Measurements from ENCODE around the gene SPINT2. TPM values are rescaled to one million over a fixed set of nuclear protein-coding genes. Genes with fewer than 3 reads are reported as not detected.

SPINT2 gene
- total and polyA plus RNA-seq, 2 donors (not counting 1 experiment from before 2014, with no cell fraction given) = 50.0 to 70.0 TPM

- Histone ChIP-seq H3K9me3 (ENCODE audit: control extremely low read depth in 1 of 3, control insufficient read depth in 2 of 3, insufficient read depth in 1 of 3, low read length in 2 of 3) (no peaks in the 10 kb centered on the region), H3K4me3 (ENCODE audit: control extremely low read depth in 1 of 5, extremely low read depth in 1 of 5, insufficient read depth in 1 of 5, low read depth in 2 of 5, low read length in 4 of 5) (peak overlapping the region; percentile 19 to 87 (median 70)), H3K79me2 (ENCODE audit: control insufficient read depth, insufficient read depth, low read length) (peaks cover 51% of the 10 kb centered on the region), H4K20me1 (ENCODE audit: control insufficient read depth, insufficient read depth, low read length, poor library complexity, severe bottlenecking) (peaks cover 6% of the 10 kb centered on the region), H3K4me2 (replicated peaks; ENCODE audit: low read depth, low read length, poor library complexity, severe bottlenecking) (peak overlapping the region; percentile 87), H3K36me3 (replicated peaks in 1 of 2; ENCODE audit: control extremely low read depth in 1 of 2, control insufficient read depth in 1 of 2, extremely low read depth in 1 of 2, insufficient read depth in 2 of 2, low read length in 1 of 2) (no peaks in the 10 kb centered on the region), H3K4me1 (ENCODE audit: control insufficient read depth in 2 of 2, insufficient read depth in 2 of 2, low read length in 2 of 2) (peaks cover 20 to 26% of the 10 kb centered on the region in 2 donors), H3K9ac (ENCODE audit: low read length) (peak overlapping the region; percentile 84), H3K27ac (ENCODE audit: low read length in 2 of 2) (peak overlapping the region; percentile 83 to 98), H2AFZ (ENCODE audit: insufficient read depth, low read depth, low read length, poor library complexity, severe bottlenecking) (peak overlapping the region; percentile 84), H3K27me3 (replicated peaks in 1 of 4; ENCODE audit: control extremely low read depth in 1 of 4, control insufficient read depth in 3 of 4, insufficient read depth in 4 of 4, low read length in 3 of 4) (no peaks in the 10 kb centered on the region)
- ChIA-PET CTCF (interaction anchor here (0.6 to 3.2 kb wide), 10 partner anchors 10 to 362 kb away, joined by 3 to 23 read pairs (median 5); partner anchors contain the start of genes CATSPERG and PSMD8), POLR2A (interaction anchor here (0.6 to 2.5 kb wide), 4 partner anchors 10 to 53 kb away, joined by 9 to 13 read pairs (median 10); partner anchors contain the start of gene PPP1R14A)
- Mint-ChIP-seq H3K9me3 (ENCODE audit: insufficient read depth) (no peaks in the 10 kb centered on the region), H3K4me1 (peaks cover 41% of the 10 kb centered on the region), H3K4me3 (peak overlapping the region; percentile 98), H3K27me3 (no peaks in the 10 kb centered on the region), H3K27ac (peak overlapping the region; percentile 96)
- WGBS (ENCODE audit: insufficient coverage) = 12% methylated on average over 12 of the region's 14 CpGs
- TF ChIP-seq CTCF (IDR thresholded peaks at IDR 0.05) = no peak
- peak; percentile 66 for DNase-seq
- no peak for ATAC-seq (ENCODE audit: low read depth)
- intact Hi-C loops (cut with micrococcal nuclease) = no loop called here
Measured at GRCh38 chr19:38265213-38265861, 964 bp downstream of the SPINT2 start.

- peak overlapping the region; percentile 83 to 98 for H3K27ac ChIP-seq (ENCODE audit: low read length in 2 of 2)
- H3K27me3 ChIP-seq (replicated peaks in 1 of 4; ENCODE audit: control extremely low read depth in 1 of 4, control insufficient read depth in 3 of 4, insufficient read depth in 4 of 4, low read length in 3 of 4) = no peaks in the 10 kb centered on the region
- no peak for DNase-seq
- WGBS (ENCODE audit: insufficient coverage) = 98% methylated on average over 9 of the region's 12 CpGs
- peak overlapping the region; percentile 87 for H3K4me2 ChIP-seq (replicated peaks; ENCODE audit: low read depth, low read length, poor library complexity, severe bottlenecking)
- intact Hi-C loops (cut with micrococcal nuclease) = no loop called here
- H3K9ac ChIP-seq (ENCODE audit: low read length) = no peak overlapping the region
- TF ChIP-seq CTCF (IDR thresholded peaks at IDR 0.05) (no peak), EZH2 (IDR thresholded peaks at IDR 0.05; ENCODE audit: borderline replicate concordance, insufficient read depth, low read depth, low read length, poor library complexity, severe bottlenecking) (no peak)
- H3K4me3 ChIP-seq (ENCODE audit: control extremely low read depth in 1 of 5, extremely low read depth in 1 of 5, insufficient read depth in 1 of 5, low read depth in 2 of 5, low read length in 4 of 5) = peak overlapping the region in 1 of 5 experiments; percentile 67
- peaks cover 42% of the 10 kb centered on the region for H3K4me1 Mint-ChIP-seq
- peaks cover 20 to 26% of the 10 kb centered on the region in 2 donors for H3K4me1 ChIP-seq (ENCODE audit: control insufficient read depth in 2 of 2, insufficient read depth in 2 of 2, low read length in 2 of 2)
- ChIA-PET POLR2A (interaction anchor here (0.6 to 2.5 kb wide), 3 partner anchors 11 to 96 kb away, joined by 3 to 13 read pairs (median 4); partner anchors contain the start of gene PPP1R14A), CTCF (interaction anchor here (0.6 to 3.2 kb wide), 9 partner anchors 10 to 363 kb away, joined by 3 to 23 read pairs (median 5); partner anchors contain the start of genes CATSPERG, FAM98C and PSMD8)
- ATAC-seq (ENCODE audit: low read depth) = no peak
- no peaks in the 10 kb centered on the region for H3K36me3 ChIP-seq (replicated peaks in 1 of 2; ENCODE audit: control extremely low read depth in 1 of 2, control insufficient read depth in 1 of 2, extremely low read depth in 1 of 2, insufficient read depth in 2 of 2, low read length in 1 of 2)
- H3K79me2 ChIP-seq (ENCODE audit: control insufficient read depth, insufficient read depth, low read length) = peaks cover 58% of the 10 kb centered on the region
- no peak overlapping the region for H2AFZ ChIP-seq (ENCODE audit: insufficient read depth, low read depth, low read length, poor library complexity, severe bottlenecking)
- H3K27me3 Mint-ChIP-seq = no peaks in the 10 kb centered on the region
- H3K4me3 Mint-ChIP-seq = no peak overlapping the region
- no peaks in the 10 kb centered on the region for H3K9me3 ChIP-seq (ENCODE audit: control extremely low read depth in 1 of 3, control insufficient read depth in 2 of 3, insufficient read depth in 1 of 3, low read length in 2 of 3)
- H3K9me3 Mint-ChIP-seq (ENCODE audit: insufficient read depth) = no peaks in the 10 kb centered on the region
- peaks cover 12% of the 10 kb centered on the region for H4K20me1 ChIP-seq (ENCODE audit: control insufficient read depth, insufficient read depth, low read length, poor library complexity, severe bottlenecking)
- peak overlapping the region; percentile 96 for H3K27ac Mint-ChIP-seq
Measured at GRCh38 chr19:38265921-38266429, 1.6 kb downstream of the SPINT2 start.

Measured in B cell (primary cell).